Measurements from ENCODE around the gene MOV10L1. TPM values are rescaled to one million over a fixed set of nuclear protein-coding genes. Genes with fewer than 3 reads are reported as not detected.

The MOV10L1 gene
- total and polyA plus RNA-seq, 2 donors (not counting 1 experiment from before 2014, with no cell fraction given): 0.03 to 0.83 TPM

DNA sequence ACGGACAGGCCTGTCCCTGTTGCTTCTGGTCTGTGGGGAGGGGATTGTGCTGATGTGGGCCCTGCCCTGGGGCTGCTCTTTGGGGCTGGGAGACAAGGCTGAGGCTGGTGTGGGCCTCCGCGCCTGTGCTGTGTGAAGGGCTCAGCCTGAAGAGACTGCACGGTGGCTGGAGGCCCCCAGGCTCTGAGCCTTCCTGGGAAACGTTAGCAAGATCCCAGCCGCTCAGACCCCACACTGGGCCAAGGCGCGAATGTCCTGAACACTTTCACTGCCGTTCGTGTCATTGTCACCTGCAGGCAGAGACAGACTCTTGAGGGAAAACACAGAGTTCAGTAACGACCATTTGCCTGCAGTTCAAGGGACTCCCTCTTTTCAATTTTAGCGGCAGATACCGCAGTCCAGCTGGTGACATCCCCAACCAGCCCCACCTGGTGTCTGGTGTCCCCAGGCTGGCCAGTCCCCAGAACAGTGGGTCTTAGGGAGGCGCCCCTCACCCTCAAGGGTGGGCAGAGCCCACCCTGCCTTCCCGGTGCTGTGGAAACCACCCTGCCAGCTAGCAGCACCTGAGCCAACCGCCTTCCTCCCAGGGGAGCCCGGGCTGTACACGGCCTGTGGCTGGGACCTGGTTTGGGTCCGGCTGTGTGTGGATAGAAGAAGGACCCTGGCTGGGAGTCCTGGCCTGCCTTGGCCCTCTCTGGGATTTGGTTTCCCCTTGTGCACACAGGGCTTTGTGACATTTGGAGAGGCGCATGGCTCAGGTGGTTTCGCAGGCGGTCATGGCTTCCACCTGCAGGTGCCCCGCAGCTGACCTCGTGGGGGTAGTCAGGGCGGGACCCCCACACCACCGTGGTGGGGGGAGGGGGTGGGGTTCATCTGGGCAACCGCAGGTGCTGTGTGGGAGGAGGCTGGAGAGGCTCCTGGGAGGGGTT, 86.4 kb downstream of the MOV10L1 start:
- Histone ChIP-seq H3K79me2 (ENCODE audit: control insufficient read depth, insufficient read depth, low read length) (no peaks in the 10 kb centered on the region), H2AFZ (ENCODE audit: low read length) (no peak overlapping the region), H3K27ac (ENCODE audit: insufficient read depth, low read length) (no peak overlapping the region), H3K9me3 (ENCODE audit: control insufficient read depth, insufficient read depth, low read depth, low read length) (no peaks in the 10 kb centered on the region), H3K4me1 (ENCODE audit: control insufficient read depth, extremely low read depth, insufficient read depth, low read length) (no peaks in the 10 kb centered on the region), H3K9ac (ENCODE audit: insufficient read depth, low read length) (peak overlapping the region; percentile 2), H3K27me3 (ENCODE audit: control insufficient read depth, insufficient read depth, low read length) (peaks cover 3% of the 10 kb centered on the region), H3K36me3 (ENCODE audit: control insufficient read depth, insufficient read depth, low read length) (no peaks in the 10 kb centered on the region), H4K20me1 (ENCODE audit: control insufficient read depth, extremely low read depth, insufficient read depth, low read length) (no peaks in the 10 kb centered on the region), H3K4me2 (ENCODE audit: extremely low read depth, insufficient read depth, low read length) (no peak overlapping the region), H3K4me3 (replicated peaks in 1 of 4; ENCODE audit: control extremely low read depth in 1 of 4, insufficient read depth in 1 of 4, low read depth in 3 of 4, low read length in 4 of 4) (no peak overlapping the region)
- DNase-seq (ENCODE audit: low read depth in 2 of 2): no peak
- no peak for TF ChIP-seq EZH2 (IDR thresholded peaks at IDR 0.05; ENCODE audit: low read length, missing control alignments)
- TF ChIP-seq, protein P1, sequence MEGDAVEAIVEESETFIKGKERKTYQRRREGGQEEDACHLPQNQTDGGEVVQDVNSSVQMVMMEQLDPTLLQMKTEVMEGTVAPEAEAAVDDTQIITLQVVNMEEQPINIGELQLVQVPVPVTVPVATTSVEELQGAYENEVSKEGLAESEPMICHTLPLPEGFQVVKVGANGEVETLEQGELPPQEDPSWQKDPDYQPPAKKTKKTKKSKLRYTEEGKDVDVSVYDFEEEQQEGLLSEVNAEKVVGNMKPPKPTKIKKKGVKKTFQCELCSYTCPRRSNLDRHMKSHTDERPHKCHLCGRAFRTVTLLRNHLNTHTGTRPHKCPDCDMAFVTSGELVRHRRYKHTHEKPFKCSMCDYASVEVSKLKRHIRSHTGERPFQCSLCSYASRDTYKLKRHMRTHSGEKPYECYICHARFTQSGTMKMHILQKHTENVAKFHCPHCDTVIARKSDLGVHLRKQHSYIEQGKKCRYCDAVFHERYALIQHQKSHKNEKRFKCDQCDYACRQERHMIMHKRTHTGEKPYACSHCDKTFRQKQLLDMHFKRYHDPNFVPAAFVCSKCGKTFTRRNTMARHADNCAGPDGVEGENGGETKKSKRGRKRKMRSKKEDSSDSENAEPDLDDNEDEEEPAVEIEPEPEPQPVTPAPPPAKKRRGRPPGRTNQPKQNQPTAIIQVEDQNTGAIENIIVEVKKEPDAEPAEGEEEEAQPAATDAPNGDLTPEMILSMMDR (conservative IDR thresholded peaks at IDR 0.05 in 1 of 2, IDR thresholded peaks at IDR 0.05 in 1 of 2; ENCODE audit: low read depth in 1 of 2, low read length in 2 of 2): no peak

GRCh38 chr22:50176850-50177536, 87.2 kb downstream of the MOV10L1 start:
- no peak for DNase-seq (ENCODE audit: low read depth in 2 of 2)
- H3K4me2 ChIP-seq (ENCODE audit: extremely low read depth, insufficient read depth, low read length): no peak overlapping the region
- no peaks in the 10 kb centered on the region for H3K9me3 ChIP-seq (ENCODE audit: control insufficient read depth, insufficient read depth, low read depth, low read length)
- no peak overlapping the region for H3K9ac ChIP-seq (ENCODE audit: insufficient read depth, low read length)
- H2AFZ ChIP-seq (ENCODE audit: low read length): no peak overlapping the region
- TF ChIP-seq, protein P1 (conservative IDR thresholded peaks at IDR 0.05 in 1 of 2, IDR thresholded peaks at IDR 0.05 in 1 of 2; ENCODE audit: low read depth in 1 of 2, low read length in 2 of 2): no peak
- no peak for TF ChIP-seq EZH2 (IDR thresholded peaks at IDR 0.05; ENCODE audit: low read length, missing control alignments)
- no peak overlapping the region for H3K4me3 ChIP-seq (replicated peaks in 1 of 4; ENCODE audit: control extremely low read depth in 1 of 4, insufficient read depth in 1 of 4, low read depth in 3 of 4, low read length in 4 of 4)
- H3K36me3 ChIP-seq (ENCODE audit: control insufficient read depth, insufficient read depth, low read length): no peaks in the 10 kb centered on the region
- peaks cover 3% of the 10 kb centered on the region for H3K27me3 ChIP-seq (ENCODE audit: control insufficient read depth, insufficient read depth, low read length)
- no peak overlapping the region for H3K27ac ChIP-seq (ENCODE audit: insufficient read depth, low read length)
- no peaks in the 10 kb centered on the region for H3K4me1 ChIP-seq (ENCODE audit: control insufficient read depth, extremely low read depth, insufficient read depth, low read length)
- H4K20me1 ChIP-seq (ENCODE audit: control insufficient read depth, extremely low read depth, insufficient read depth, low read length): no peaks in the 10 kb centered on the region
- H3K79me2 ChIP-seq (ENCODE audit: control insufficient read depth, insufficient read depth, low read length): no peaks in the 10 kb centered on the region

All from fibroblast of lung (primary cell).